Esophagus muscularis mucosa (tissue), 4 donors: ENCODE results near the gene ORM1. TPM values are rescaled to one million over a fixed set of nuclear protein-coding genes. Genes with fewer than 3 reads are reported as not detected.

Experiments used
- DNase-seq: peaks from one replicate; pipeline ENCODE4 v3.0.0-alpha.2; 2017; ENCODE audit errors: extremely low spot score
- H3K27ac ChIP-seq, 4 donors: fragments of 200-600 bp; sonication (generic); replicated peaks in 1 of 4; 1 replicate in 3 of 4; 2 replicates in 1 of 4; pipeline ENCODE4 v1.5.1; 2016 to 2019; ENCODE audit warnings: mild to moderate bottlenecking in 1 of 4
- H3K27me3 ChIP-seq, 4 donors: fragments of 200-600 bp; sonication (generic); one replicate each; pipeline versions ENCODE4 v1.5.1 to v1.6.0; 2016 to 2019
- H3K36me3 ChIP-seq, 4 donors: fragments of 200-600 bp; sonication (generic); one replicate each; pipeline ENCODE4 v1.5.1; 2016 to 2019
- H3K4me1 ChIP-seq, 4 donors: fragments of 200-600 bp; sonication (generic); one replicate each; pipeline ENCODE4 v1.5.1; 2016 to 2019
- H3K4me3 ChIP-seq, 4 donors: fragments of 200-600 bp; sonication (generic); 1 replicate in 2 of 4; 2 replicates in 2 of 4; pipeline ENCODE4 v1.5.1; 2016 to 2019; ENCODE audit warnings: mild to moderate bottlenecking in 4 of 4, moderate library complexity in 1 of 4
- H3K9me3 ChIP-seq, 4 donors: fragments of 200-600 bp; sonication (generic); 1 replicate in 3 of 4; 2 replicates in 1 of 4; pipeline ENCODE4 v1.5.1; 2016 to 2019
- EP300 ChIP-seq: sonication (generic); formaldehyde crosslinking; IDR thresholded peaks from one replicate; pipeline ENCODE4 v1.6.1; 2017; ENCODE audit warnings: antibody characterized with exemption
- POLR2A ChIP-seq: fragments of 450-650 bp; IDR thresholded peaks from one replicate; pipeline ENCODE4 v1.6.1; 2017; ENCODE audit warnings: antibody characterized with exemption, moderate library complexity, mild to moderate bottlenecking, low read depth
- POLR2AphosphoS5 ChIP-seq, 2 donors: sonication (generic); formaldehyde crosslinking; IDR thresholded peaks; one replicate each; pipeline ENCODE4 v1.6.1; 2017; ENCODE audit warnings: antibody characterized with exemption in 2 of 2
- WGBS: methylation state at CpG from one replicate; pipeline ENCODE4 v1.1.5; 2018; 5-methylcytosine and 5-hydroxymethylcytosine counted together
- intact Hi-C: fragments of 100-400 bp; cut with DNase I; formaldehyde crosslinking; loops from one replicate; pipeline ENCODE4 v1.15.1; 2023
- total RNA-seq, 4 donors: library from RNA; depleted of rRNA; stranded (reverse); fragments of >200 nt; gene quantifications; one replicate each; pipeline versions ENCODE4 v1.1.0 to v1.2.1, GENCODE V29; 2016
- TF ChIP-seq, protein P1 (sequence below), 3 experiments: fragments of 200-600 bp in 2 of 3; fragments of 450-650 bp in 1 of 3; sonication (generic) in 2 of 3; IDR thresholded peaks; one replicate each; pipeline ENCODE4 v1.5.1; 2017 to 2019; ENCODE audit warnings: antibody characterized with exemption in 3 of 3, mild to moderate bottlenecking in 2 of 3, moderate library complexity in 1 of 3

The ORM1 gene
- total RNA-seq, 4 donors from 2014 or later = 1.3 TPM; not detected in 3

GRCh38 chr9:114276908-114277821 lies 45.7 kb upstream of the ORM1 start:
- Histone ChIP-seq H3K4me3 (no peak overlapping the region), H3K36me3 (peaks cover 0 to 3% (median 0%) of the 10 kb centered on the region in 4 donors), H3K9me3 (no peaks in the 10 kb centered on the region), H3K4me1 (peaks cover 0 to 5% (median 0%) of the 10 kb centered on the region in 4 donors), H3K27me3 (peaks cover 0 to 6% (median 0%) of the 10 kb centered on the region in 4 donors), H3K27ac (no peak overlapping the region)
- no peak for DNase-seq
- WGBS = 78% methylated on average over 16 of the region's 18 CpGs
- intact Hi-C loops = no loop called here
- TF ChIP-seq POLR2A (no peak), EP300 (no peak), POLR2AphosphoS5 (IDR thresholded peaks at IDR 0.05) (no peak)
- TF ChIP-seq, protein P1, sequence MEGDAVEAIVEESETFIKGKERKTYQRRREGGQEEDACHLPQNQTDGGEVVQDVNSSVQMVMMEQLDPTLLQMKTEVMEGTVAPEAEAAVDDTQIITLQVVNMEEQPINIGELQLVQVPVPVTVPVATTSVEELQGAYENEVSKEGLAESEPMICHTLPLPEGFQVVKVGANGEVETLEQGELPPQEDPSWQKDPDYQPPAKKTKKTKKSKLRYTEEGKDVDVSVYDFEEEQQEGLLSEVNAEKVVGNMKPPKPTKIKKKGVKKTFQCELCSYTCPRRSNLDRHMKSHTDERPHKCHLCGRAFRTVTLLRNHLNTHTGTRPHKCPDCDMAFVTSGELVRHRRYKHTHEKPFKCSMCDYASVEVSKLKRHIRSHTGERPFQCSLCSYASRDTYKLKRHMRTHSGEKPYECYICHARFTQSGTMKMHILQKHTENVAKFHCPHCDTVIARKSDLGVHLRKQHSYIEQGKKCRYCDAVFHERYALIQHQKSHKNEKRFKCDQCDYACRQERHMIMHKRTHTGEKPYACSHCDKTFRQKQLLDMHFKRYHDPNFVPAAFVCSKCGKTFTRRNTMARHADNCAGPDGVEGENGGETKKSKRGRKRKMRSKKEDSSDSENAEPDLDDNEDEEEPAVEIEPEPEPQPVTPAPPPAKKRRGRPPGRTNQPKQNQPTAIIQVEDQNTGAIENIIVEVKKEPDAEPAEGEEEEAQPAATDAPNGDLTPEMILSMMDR (IDR thresholded peaks at IDR 0.05) = no peak

- WGBS = 79% methylated on average over 3 of the region's 3 CpGs
- H3K4me1 ChIP-seq = peaks cover 0 to 5% (median 0%) of the 10 kb centered on the region in 4 donors
- intact Hi-C loops = no loop called here
Measured at GRCh38 chr9:114278356-114278755, 44.5 kb upstream of the ORM1 start.

DNA sequence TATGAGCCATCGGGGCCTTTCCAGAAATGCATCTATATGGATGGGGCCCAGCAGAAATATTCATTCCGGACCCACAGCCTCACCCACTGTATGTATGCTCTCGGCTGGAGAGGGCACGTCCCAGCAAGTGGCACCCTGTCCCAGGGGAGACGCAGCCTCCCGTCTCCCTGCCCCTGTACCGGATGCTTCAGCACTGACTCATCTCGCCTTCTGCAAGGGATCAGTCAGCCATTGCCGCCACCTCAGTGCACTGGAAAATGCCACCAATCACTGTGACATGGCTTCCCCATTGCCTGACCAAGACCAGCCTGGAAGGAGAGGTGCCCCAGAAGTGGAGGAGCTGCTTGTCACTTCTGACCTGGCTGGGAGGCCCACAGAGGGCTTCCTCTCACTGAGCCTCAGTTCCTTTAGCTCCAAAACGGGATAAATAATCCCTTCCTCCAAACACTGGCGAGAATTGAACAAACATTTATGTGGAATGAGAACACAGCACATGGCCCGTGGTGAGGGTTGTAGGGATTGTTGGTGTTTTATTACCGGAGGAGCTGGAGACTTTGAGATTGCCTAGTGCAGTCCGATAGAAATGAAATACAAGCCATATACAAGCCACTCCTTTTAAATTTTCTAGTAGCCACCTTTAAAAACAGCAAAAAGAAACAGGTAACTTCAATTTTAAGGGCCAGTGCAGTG lies 43.9 kb upstream of the ORM1 start:
- Histone ChIP-seq H3K27me3 (no peaks in the 10 kb centered on the region), H3K36me3 (peaks cover 0 to 3% (median 1%) of the 10 kb centered on the region in 4 donors), H3K27ac (no peak overlapping the region), H3K4me1 (peaks cover 0 to 5% (median 0%) of the 10 kb centered on the region in 4 donors), H3K9me3 (no peaks in the 10 kb centered on the region), H3K4me3 (no peak overlapping the region)
- TF ChIP-seq POLR2AphosphoS5 (IDR thresholded peaks at IDR 0.05) (no peak), EP300 (no peak), POLR2A (no peak)
- TF ChIP-seq, protein P1 (IDR thresholded peaks at IDR 0.05) = no peak
- no peak for DNase-seq
- WGBS = 68% methylated on average over 13 of the region's 14 CpGs
- intact Hi-C loops = no loop called here

More at GRCh38 chr9:114278356-114278755, 44.5 kb upstream of the ORM1 start:
- no peak for TF ChIP-seq POLR2AphosphoS5 (IDR thresholded peaks at IDR 0.05)
- TF ChIP-seq POLR2A = no peak
- TF ChIP-seq, protein P1 (IDR thresholded peaks at IDR 0.05) = no peak
- no peak for TF ChIP-seq EP300
- H3K4me3 ChIP-seq = no peak overlapping the region
- H3K36me3 ChIP-seq = peaks cover 0 to 3% (median 1%) of the 10 kb centered on the region in 4 donors
- H3K27ac ChIP-seq = no peak overlapping the region
- DNase-seq = no peak
- no peaks in the 10 kb centered on the region for H3K9me3 ChIP-seq
- H3K27me3 ChIP-seq = no peaks in the 10 kb centered on the region

DNA sequence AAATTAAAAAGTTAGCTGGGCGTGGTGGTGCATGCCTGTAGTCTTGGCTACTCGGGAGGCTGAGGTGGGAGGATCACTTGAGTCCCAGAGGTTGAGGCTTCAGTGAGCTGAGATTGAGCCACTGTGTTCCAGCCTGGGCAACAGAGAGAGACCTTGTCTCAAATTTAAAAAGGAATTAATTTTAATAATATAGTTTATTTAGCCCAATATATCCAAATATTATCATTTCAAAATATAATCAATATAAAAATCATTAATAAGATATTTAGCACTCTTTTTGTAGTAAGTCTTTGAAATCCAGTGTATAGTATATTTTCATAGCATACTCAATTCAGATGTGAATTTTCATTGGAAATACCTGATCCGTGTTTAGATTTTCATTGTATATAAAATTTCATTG lies 43.2 kb upstream of the ORM1 start:
- H3K4me3 ChIP-seq = no peak overlapping the region
- H3K27me3 ChIP-seq = no peaks in the 10 kb centered on the region
- TF ChIP-seq POLR2A (no peak), EP300 (no peak), POLR2AphosphoS5 (IDR thresholded peaks at IDR 0.05) (no peak)
- TF ChIP-seq, protein P1 (IDR thresholded peaks at IDR 0.05) = no peak
- 93% methylated on average over 3 of the region's 3 CpGs for WGBS
- peaks cover 0 to 5% (median 0%) of the 10 kb centered on the region in 4 donors for H3K4me1 ChIP-seq
- H3K27ac ChIP-seq = no peak overlapping the region
- H3K9me3 ChIP-seq = no peaks in the 10 kb centered on the region
- DNase-seq = no peak
- H3K36me3 ChIP-seq = peaks cover 0 to 3% (median 1%) of the 10 kb centered on the region in 4 donors
- intact Hi-C loops = no loop called here
